Lower leg skin (tissue), 3 donors: ENCODE data around the gene NEURL1.

Experiments
- CTCF ChIP-seq, 3 donors: fragments of 450-650 bp; IDR thresholded peaks; one replicate each; pipeline ENCODE4 v1.5.1; 2016; ENCODE audit warnings: antibody characterized with exemption in 3 of 3, mild to moderate bottlenecking in 3 of 3, moderate library complexity in 2 of 3
- POLR2A ChIP-seq, 2 donors: fragments of 450-650 bp; IDR thresholded peaks; one replicate each; pipeline ENCODE4 v1.6.1; 2016 to 2017; ENCODE audit warnings: antibody characterized with exemption in 2 of 2, mild to moderate bottlenecking in 1 of 2, moderate library complexity in 1 of 2

DNA sequence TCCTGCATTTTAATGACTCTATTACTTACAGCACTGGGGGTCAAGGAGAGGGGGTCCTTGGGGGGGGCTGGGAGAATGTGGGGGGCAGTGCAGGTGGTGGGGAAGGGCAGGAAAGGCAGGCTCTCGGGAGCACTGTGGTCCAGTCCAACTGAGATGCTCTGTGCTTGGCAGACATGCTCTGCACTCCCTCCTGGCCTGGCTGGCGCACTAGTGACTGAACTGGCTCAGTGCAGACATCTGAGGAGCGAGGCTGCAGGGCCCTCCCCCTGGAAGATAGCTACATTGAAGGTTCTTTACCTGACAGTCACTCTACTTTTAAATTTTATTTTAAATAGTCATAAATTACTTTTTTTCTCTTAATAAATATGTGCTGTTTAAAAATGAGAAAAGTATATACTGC lies 105.7 kb downstream of the NEURL1 start:
- TF ChIP-seq CTCF (IDR thresholded peaks at IDR 0.05) = no peak
- TF ChIP-seq POLR2A (IDR thresholded peaks at IDR 0.05) = no peak
